GM18505 (cell line): ENCODE data around the gene GOLGA6L7.
"Not testable (repeated sequence)": the region's sequence is repeated elsewhere in the genome, so short reads cannot be mapped to it uniquely, and the experiment has no call there.

Experiments
- ATAC-seq: cut with Tn5 transposase; IDR thresholded peaks from one replicate; pipeline ENCODE4 v1.9.1; 2021; ENCODE audit not compliant: unreplicated experiment

Gene GOLGA6L7

GRCh38 chr15:28834957-28835585 is 13.4 kb downstream of the GOLGA6L7 start:
- not testable (repeated sequence) for ATAC-seq

- not testable (repeated sequence) for ATAC-seq
Measured at GRCh38 chr15:28831897-28832587, 16.4 kb downstream of the GOLGA6L7 start.

GRCh38 chr15:28821420-28821819 is 27.0 kb downstream of the GOLGA6L7 start:
- not testable (repeated sequence) for ATAC-seq

GRCh38 chr15:28819930-28820295 is 28.5 kb downstream of the GOLGA6L7 start:
- not testable (repeated sequence) for ATAC-seq

GRCh38 chr15:28819019-28819929 is 29.2 kb downstream of the GOLGA6L7 start:
- ATAC-seq = not testable (repeated sequence)

- not testable (repeated sequence) for ATAC-seq
Measured at GRCh38 chr15:28818168-28818567, 30.3 kb downstream of the GOLGA6L7 start.

GRCh38 chr15:28814059-28814458 is 34.4 kb downstream of the GOLGA6L7 start:
- not testable (repeated sequence) for ATAC-seq

- ATAC-seq = not testable (repeated sequence)
Measured at GRCh38 chr15:28813392-28813791, 35.1 kb downstream of the GOLGA6L7 start.

GRCh38 chr15:28811852-28812550 is 36.4 kb downstream of the GOLGA6L7 start:
- ATAC-seq = not testable (repeated sequence)

- ATAC-seq = not testable (repeated sequence)
Measured at GRCh38 chr15:28810444-28810843, 38.0 kb downstream of the GOLGA6L7 start.

GRCh38 chr15:28808136-28808535 is 40.3 kb downstream of the GOLGA6L7 start:
- not testable (repeated sequence) for ATAC-seq

- not testable (repeated sequence) for ATAC-seq
Measured at GRCh38 chr15:28800366-28800765, 48.1 kb downstream of the GOLGA6L7 start.

- not testable (repeated sequence) for ATAC-seq
Measured at GRCh38 chr15:28798234-28798633, 50.2 kb downstream of the GOLGA6L7 start.

- ATAC-seq = not testable (repeated sequence)
Measured at GRCh38 chr15:28794231-28794630, 54.2 kb downstream of the GOLGA6L7 start.
